DMS79 treated with DMSO at 0.1 percent for 48 hours (cell line): ENCODE results near the gene POLR1F.
"Not testable (repeated sequence)": the region's sequence is repeated elsewhere in the genome, so short reads cannot be mapped to it uniquely, and the experiment has no call there.

Experiments
- DNase-seq: peaks from one replicate; lab custom pipeline; 2025; lab: John Stamatoyannopoulos, UW

POLR1F gene, protein sequence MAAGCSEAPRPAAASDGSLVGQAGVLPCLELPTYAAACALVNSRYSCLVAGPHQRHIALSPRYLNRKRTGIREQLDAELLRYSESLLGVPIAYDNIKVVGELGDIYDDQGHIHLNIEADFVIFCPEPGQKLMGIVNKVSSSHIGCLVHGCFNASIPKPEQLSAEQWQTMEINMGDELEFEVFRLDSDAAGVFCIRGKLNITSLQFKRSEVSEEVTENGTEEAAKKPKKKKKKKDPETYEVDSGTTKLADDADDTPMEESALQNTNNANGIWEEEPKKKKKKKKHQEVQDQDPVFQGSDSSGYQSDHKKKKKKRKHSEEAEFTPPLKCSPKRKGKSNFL

DNA sequence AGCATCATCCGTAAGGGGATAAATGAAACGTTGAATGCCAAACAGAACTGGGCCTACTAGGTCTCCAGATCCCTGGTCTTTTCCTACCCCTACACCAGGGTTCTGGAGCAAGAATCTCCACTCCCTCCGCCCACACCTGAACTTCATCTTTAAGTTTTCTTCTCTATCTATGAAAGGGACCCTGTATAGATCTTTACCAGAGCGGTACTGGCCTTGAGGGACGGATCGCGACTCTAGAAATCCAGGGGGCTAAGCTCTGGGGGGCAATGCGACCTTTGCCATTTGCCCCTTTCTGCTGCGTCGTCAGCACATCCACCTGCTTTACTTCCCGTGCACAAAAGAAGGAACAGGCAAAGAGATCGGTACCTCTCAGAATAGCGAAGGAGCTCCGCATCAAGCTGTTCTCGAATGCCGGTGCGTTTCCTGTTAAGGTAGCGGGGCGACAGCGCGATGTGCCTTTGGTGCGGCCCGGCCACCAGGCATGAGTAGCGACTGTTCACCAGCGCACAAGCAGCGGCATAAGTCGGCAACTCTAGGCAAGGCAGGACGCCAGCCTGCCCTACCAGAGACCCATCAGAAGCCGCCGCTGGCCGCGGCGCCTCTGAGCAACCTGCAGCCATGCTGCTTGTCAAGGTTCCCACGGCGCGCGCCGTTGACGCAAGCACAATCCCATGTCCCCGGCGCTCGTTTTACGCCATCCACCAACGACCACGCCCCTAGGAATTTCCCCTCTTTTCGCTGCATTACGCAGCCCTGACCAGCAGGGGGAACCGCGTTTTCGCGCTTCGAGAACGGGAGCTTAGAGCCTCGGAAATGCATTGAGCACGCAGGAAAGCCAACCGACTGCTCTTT lies at the start of gene POLR1F:
Gene POLR1F (minus strand): TSS at position 641 of the 852 bp plus-strand sequence. CDS start 21 bp downstream, at position 620.
- DNase-seq: peak; percentile 94

DNA sequence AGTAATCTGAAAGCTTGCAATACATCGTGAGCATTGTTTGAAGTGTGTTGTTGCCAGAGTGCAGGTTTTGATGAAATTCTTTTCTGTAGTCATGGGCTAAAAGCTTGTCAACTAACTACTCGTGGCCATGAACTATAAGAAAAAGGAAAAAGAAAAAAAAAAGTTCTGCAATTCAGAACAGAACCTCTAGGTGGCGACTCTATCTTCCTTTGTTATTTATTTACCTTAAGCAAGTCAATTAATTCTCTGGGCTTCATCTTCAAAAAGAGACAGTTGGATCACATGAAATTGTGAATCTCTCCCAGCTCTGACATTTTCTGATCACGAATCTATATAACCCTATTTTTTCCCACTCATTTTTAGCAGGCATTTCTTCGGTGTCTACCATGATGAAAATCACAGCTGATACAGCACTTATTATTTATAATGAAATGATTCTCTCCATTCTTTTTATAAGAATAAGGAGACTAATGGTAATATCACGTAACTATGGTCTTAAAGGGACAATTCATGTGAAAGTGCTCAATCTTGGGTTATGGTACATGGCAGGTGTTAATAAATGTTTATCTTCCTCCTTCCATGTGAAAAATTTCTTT lies 45.8 kb upstream of the POLR1F start:
- DNase-seq: peak; percentile 34

DNA sequence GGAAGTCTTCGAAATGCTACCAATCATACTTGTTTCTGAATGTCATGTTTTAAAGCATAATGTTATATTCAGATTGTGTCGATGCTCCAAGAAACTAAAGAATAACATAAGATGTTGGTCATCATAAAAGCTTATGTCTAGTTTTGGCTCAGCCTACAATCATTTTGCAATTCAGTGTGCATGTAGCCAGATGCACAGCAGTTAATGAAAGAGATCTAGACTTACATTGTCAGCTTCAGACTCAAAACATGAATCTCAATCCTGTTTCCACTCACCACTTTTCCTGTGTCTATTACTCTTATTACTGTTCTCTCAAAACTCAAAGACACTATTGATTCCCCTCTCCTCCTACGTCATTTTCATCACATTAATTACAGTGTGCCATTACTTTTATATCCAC lies 43.2 kb upstream of the POLR1F start:
- DNase-seq: no peak

DNA sequence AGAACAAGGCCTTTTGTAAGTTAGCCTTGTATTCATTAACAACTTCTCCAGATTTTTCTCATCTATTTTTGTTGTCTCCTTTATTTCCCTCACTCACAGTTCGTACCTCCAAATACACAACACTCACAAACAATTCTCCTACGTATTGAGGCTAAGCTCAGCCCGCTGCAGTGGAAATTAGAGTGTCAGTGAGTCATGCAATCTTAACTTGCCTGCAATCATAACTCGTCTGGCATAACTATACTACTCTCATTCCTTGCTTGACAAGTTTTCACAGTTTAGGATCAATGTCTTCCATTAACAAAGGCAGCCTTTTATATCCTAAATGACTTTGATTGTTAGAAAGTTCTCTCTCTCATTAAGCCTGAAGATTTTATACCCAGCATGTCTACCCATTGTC lies 40.8 kb upstream of the POLR1F start:
- DNase-seq: no peak

DNA sequence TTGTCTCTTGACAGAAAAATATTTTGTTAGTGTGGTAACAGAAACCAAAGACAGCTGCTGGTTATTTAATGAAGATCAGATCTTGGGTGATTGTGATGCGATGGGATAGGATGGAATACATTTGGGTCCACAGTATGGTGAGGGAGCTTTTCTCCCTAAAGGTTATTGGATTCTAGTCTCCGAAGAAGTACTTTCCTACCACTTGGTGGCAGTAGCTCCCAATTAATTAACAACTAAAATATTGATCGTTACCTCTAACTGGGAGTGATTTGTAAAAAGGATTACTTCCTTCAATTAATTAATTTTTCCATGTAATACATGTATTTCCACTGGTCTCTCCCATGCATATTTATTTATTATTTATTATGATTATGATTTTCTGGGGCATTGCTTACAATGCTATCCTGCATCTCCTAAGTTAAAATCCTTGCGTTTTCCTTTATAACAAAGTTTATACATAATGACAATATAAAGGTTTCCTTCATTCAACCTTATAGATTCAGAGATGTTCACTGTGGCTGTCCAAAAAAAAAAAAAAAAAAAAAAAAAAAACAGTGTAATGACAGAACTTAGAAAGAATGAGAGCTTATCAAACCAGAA lies 39.0 kb upstream of the POLR1F start:
- DNase-seq: peak; percentile 64

DNA sequence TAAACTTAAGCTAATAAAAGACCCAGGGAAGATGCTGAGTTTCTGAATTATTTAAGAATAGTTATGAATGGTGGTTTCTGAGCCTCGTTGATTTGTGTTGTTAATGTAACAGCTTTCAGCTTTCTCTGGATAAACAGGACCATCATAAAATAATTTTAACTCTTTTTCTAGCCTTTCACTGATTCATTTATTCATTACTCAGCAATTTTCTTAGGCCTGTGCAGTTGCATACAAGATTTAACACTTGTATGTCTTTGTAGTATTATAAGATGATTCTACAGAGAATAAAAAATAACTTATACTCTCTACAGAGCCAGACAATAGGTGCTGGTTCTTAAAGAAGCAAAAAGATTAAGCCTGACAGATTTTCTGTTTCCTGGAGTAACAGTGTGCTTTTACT lies 35.2 kb upstream of the POLR1F start:
- no peak for DNase-seq

DNA sequence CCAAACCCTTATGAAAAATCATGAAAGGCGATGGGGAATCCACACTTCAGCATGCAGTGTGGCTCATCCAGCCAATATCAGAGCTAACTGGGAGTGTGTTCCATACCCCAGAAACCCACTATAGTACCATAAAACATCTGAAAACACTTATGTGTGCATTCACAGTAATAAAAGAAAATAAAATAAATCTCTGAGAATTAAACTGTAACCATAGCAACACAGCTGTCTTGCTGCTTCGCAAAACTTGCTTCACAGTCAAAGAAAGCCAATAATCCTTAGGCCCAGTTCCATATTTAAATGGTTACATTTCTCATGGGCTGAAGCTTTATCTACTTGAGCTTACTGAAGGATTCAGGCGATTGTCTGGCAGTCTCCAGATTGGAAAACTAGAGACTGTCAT lies 19.9 kb upstream of the POLR1F start:
- DNase-seq: no peak

DNA sequence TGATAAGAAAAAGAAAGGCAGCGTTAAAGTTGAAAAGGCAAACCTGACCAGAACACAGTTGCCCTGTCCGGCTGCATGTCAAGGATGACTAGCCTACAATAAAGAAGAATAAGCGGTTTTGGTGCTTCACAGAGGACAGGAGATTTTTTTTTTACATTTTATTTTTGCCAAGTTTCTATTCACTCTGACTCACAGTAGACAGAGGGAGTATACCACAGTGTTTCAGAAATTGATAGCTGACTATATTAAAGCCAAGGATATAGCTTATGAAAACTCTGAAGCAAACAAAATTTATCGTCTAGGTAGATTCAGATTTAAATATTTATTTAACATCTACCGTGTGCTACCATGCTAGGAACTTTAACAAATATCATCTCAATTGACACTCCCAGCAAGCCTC lies 16.9 kb upstream of the POLR1F start:
- no peak for DNase-seq

DNA sequence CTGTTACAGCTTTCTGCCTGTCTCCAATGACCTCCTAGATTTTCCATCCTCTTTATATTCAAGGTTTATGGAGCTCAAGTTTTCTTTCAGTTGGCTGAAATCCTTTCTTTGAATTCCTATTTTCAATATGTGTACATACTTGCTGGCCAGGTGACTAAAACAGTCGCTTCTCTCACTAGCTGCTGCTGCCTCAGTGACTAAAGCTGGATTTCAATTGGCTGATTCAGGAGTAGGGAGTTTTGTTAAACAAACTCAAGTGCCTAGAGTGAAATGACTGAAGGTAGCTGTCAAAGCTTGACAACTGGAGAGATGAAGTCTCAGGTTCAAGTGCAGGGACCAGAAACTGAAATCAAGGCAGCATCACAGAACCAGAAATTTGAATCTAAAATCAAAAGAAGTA lies 6.7 kb upstream of the POLR1F start:
- no peak for DNase-seq

DNA sequence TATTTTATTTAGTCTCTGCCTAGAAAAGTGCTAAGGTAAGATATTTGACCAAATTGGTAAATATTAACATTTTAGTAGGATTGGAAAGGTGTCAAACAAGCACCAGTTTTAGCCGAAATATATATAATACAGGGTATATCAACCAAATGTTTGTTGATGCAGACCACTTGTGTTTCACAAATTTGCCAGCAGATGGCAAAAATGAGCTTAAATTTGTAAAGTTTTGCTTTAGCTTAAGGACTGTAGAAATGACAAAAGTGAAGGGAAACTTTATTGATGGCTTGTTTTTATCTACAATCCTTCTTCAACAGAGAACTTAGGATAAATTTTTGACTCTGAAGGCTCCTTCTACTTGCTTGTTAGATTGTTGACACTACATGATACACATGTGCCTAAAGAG lies 4.8 kb upstream of the POLR1F start:
- peak; percentile 13 for DNase-seq

DNA sequence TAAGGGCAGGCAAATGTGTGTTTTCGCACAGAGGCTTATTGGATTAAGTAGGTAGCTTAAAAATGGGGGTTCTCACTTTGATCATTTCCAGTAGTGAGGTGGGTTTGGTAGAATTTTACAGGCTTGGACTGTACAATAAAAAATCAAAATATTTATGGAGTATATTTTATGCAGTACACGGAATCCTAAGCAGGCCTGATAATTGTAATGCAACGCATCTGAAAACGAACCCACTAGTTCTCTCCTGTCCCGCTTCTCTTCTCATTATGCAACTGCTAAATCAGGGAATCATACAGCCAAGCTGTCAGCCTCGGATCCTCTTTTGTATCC lies 377 bp upstream of the POLR1F start:
- no peak for DNase-seq

DNA sequence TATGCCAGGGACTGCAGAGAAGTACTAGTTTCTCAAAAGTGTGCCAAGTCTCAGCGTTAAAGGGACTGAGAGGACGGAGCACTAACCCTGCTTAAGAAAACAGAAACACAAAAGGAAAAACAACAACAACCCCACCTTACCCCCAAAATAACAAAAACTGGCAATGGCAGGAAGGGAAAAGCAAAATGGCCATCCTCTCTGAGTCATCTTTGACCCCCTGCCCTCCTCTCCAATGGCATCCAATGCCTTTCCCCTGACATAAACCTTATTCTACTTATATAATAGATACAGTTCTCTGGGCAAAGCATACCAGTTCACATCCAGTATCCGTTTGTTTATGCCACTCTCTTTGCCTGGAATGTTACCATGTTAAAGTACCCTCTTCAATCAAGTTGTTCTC lies 1.6 kb downstream of the POLR1F start:
- no peak for DNase-seq

DNA sequence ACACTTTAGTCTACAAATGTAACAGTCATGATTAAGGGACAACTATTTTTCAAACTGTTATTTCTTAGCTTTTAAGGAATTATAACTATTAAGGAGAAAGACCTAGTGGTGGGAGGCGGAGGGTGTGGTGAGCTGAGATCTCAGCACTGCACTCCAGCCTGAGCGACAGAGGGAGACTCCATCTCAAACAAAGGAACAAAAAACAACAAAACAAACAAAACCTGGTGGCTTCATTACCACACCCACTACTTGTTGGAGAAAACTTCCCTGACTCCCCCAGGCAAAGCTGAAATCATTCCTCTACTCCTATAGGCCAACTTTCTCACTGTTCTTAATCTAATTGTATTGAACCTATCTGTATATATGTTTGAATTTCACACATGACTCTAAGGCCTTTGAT lies 3.2 kb downstream of the POLR1F start:
- DNase-seq: no peak

DNA sequence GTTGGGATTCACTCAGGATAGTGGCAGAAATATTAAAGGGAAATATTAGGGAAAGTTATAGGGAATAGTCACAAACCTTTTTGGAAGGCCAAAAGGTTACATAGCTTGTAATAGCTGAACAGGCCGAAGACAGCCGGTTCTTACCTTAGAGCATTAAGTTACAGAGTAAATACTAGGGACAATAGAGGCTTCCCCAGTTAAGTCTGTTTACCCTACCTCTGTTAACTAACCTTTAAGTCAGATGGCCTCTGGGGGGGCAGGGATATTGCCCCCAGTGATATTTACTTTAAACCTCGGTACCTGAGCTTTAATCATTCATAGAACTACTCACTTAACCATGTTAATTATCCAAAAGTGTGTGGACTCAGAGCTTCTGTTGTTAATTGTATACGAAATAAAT lies 7.4 kb downstream of the POLR1F start:
- no peak for DNase-seq

DNA sequence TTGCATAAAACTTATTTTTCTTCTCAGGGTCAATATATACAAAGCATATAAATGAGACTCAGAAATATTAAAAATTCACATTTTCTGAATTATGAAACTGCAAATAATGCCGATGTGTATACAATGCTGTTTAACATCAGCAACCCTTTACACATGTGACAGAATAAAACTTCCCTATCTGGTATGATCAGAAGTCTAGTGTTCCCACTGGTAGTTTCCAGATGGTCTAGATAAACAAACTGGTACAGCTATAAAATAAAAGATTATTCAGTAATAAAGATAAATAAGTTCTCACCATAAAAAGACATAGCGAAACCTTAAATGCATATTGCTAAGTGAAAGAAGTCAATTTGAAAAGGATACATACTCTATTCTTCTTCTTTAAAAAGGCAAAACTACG lies 7.9 kb downstream of the POLR1F start:
- no peak for DNase-seq

DNA sequence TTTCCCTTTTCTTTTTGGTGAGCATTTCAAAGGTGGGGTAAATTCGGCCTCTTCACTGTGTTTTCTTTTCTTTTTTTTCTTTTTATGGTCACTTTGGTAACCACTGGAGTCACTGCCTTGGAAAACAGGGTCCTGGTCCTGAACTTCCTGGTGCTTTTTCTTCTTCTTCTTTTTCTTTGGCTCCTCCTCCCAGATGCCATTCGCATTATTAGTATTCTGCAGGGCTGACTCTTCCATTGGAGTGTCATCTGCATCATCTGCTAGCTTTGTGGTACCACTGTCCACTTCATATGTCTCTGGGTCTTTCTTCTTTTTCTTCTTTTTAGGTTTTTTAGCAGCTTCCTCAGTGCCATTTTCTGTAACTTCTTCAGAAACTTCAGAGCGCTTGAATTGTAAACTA lies 10.5 kb downstream of the POLR1F start:
- DNase-seq: no peak

DNA sequence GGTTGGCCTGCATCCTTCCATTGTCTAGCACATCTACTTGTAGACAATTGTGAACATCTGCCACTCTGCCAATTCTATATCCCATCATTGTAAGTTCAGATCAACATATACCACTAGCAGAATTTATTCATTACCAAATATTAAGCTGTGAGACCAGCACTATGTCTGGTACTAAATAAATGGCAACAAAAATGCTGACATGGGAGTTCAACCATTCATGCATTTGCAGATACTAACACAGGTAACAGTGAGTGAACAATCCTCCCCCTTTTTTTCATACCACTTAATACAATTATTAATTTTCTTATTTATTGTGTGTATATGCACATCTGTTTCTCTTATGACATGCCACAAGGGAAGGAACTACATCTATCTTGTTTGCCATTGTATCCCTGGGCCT lies 11.9 kb downstream of the POLR1F start:
- DNase-seq: no peak

DNA sequence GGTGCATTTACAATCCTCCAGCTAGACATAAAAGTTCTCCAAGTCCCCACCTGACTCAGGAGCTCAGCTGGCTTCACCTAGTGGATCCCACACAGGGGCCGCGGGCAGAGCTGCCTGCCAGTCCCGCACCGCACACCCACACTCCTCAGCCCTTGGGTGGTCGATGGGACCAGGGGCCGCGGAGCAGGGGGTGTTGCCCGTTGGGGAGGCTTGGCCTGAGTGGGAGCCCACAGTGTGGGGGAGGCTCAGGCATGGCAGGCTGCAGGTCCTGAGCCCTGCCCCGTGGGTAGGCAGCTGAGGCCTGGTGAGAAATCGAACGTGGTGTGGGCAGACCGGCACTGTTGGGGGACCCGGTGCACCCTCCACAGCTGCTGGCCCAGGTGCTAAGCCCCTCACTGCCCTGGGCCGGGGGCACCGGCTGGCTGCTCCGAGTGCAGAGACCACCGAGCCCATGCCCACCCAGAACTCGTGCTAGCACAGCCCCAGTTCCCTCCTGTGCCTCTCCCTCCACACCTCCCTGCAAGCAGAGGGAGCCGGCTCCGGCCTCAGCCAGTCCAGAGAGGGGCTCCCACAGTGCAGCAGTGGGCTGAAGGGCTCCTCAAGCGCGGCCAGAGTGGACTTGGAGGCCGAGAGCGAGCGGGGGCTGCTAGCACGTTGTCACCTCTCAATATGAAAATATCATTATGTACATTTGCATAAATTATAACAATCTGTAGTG lies 16.6 kb downstream of the POLR1F start:
- no peak for DNase-seq

DNA sequence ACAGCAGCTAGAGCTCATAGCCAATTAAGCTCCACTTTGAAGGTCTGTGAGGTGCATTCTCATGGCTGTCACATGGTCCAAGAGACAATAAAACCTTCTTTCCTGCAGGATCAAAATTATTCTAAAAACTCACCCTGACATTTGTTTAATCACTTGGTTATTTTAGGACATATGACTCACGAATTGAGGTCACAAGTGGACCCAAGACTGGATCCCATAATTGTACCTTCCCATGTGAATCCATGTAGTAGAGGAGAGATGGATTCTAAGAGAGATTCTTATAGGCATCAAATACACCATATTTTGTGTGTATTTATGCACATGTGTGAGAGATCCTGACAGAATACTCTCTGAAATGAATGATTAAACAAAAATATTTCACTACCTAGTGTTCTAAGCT lies 18.1 kb downstream of the POLR1F start:
- no peak for DNase-seq

DNA sequence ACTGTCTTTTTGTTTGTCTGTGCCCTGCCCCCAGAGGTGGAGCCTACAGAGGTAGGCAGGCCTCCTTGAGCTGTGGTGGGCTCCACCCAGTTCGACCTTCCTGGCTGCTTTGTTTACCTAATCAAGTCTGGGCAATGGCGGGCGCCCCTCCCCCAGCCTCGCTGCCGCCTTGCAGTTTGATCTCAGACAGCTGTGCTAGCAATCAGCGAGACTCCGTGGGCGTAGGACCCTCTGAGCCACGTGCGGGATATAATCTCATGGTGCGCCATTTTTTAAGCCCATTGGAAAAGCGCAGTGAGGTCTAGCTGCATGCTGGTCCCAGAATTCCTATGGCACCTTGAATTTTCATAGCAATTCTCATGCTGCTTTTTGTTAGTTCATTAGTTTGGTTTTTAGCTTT lies 19.7 kb downstream of the POLR1F start:
- DNase-seq: not testable (repeated sequence)

DNA sequence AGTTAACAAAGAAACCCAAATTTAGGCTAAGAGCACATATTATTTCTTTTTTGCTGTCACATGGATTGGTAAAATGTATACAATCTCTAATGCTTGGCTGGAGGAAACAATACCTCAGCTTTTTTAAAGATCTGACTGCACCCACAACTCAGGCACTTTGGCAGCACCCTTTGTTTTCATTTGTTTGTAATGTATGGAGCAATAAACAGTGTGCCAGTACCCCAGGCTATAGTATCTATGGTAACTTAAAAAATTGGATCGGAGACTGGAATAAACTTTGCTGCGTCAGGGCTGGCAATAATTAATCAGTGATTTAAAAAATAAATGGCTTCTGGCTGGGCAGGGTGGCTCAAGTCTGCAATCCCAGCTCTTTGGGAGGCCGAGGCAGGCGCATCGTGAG lies 27.2 kb downstream of the POLR1F start:
- DNase-seq: no peak

DNA sequence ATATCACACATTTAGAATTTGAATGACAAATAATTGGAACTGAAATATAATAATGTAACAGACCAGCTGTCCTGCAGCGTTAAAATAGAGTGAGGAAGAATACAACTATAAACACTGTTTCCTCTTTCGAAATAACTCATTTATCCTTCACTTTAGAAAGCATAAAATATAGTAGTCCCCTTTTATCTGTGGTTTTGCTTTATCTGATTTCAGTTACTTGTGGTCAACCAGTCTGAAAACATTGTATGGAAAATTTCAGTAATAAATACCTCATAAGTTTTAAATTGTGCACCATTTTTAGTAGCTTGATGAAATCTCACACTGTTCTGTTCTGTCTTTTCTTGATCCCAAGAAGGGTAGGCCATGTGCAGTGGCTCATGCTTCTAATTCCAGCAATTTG lies 31.7 kb downstream of the POLR1F start:
- no peak for DNase-seq
